Type B pancreatic cell (in vitro differentiated cells): Measurements from ENCODE around the gene MYO7A. TPM values are rescaled to one million over a fixed set of nuclear protein-coding genes. Genes with fewer than 3 reads are reported as not detected.

Source experiments
- DNase-seq: peaks from one replicate; pipeline ENCODE4 v3.0.0; 2021; ENCODE audit warnings: mixed read lengths; ENCODE audit not compliant: unreplicated experiment; ENCODE audit errors: extremely low spot score
- H3K27ac Mint-ChIP-seq: 2 replicates; pipeline ENCODE4 v1.8.0; 2021; ENCODE audit warnings: mild to moderate bottlenecking, mixed read lengths
- H3K27me3 Mint-ChIP-seq: 2 replicates; pipeline ENCODE4 v1.8.0; 2021; ENCODE audit warnings: mixed read lengths
- H3K36me3 Mint-ChIP-seq: 2 replicates; pipeline ENCODE4 v1.8.0; 2021; ENCODE audit warnings: mixed read lengths
- H3K4me1 Mint-ChIP-seq: one replicate; pipeline ENCODE4 v1.8.0; 2021; ENCODE audit warnings: mixed read lengths; ENCODE audit not compliant: unreplicated experiment
- H3K4me3 Mint-ChIP-seq: 2 replicates; pipeline ENCODE4 v1.8.0; 2021; ENCODE audit warnings: mild to moderate bottlenecking, mixed read lengths
- H3K9me3 Mint-ChIP-seq: 2 replicates; pipeline ENCODE4 v1.8.0; 2021; ENCODE audit warnings: mixed read lengths
- total RNA-seq: library from RNA; stranded (reverse); gene quantifications from 2 replicates; pipeline ENCODE4 v1.2.1, GENCODE V29; 2021; ENCODE audit warnings: low replicate concordance
- TF ChIP-seq, protein P1 (sequence below): fragments of 200-600 bp; sonication (generic); conservative IDR thresholded peaks from 2 replicates; pipeline ENCODE4 v1.5.0; 2021; ENCODE audit warnings: antibody characterized with exemption, mild to moderate bottlenecking

The MYO7A gene
- total RNA-seq, 1 donor from 2014 or later: 2.8 TPM

DNA sequence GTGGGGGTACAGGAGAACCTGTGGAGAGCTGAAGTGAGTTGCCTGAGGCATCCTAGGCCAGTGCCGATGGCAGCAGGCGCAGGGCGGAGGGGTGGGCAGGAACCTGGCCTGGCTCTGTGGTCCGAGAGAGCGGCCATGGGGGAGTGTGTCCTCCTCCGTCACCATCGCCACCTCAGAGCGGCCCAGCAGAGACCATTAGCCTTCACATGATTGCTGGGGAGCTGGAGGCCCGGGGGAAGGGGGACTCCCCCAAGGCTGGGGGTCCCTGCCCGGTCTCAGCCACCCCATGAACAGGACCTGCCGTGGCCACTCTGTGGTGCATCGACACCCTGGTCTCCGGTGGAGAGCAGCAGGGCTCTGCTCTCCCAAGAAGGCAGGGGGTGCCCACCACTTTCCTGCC, 21.3 kb upstream of the MYO7A start:
- no peaks in the 10 kb centered on the region for H3K36me3 Mint-ChIP-seq
- H3K9me3 Mint-ChIP-seq: no peaks in the 10 kb centered on the region
- TF ChIP-seq, protein P1, sequence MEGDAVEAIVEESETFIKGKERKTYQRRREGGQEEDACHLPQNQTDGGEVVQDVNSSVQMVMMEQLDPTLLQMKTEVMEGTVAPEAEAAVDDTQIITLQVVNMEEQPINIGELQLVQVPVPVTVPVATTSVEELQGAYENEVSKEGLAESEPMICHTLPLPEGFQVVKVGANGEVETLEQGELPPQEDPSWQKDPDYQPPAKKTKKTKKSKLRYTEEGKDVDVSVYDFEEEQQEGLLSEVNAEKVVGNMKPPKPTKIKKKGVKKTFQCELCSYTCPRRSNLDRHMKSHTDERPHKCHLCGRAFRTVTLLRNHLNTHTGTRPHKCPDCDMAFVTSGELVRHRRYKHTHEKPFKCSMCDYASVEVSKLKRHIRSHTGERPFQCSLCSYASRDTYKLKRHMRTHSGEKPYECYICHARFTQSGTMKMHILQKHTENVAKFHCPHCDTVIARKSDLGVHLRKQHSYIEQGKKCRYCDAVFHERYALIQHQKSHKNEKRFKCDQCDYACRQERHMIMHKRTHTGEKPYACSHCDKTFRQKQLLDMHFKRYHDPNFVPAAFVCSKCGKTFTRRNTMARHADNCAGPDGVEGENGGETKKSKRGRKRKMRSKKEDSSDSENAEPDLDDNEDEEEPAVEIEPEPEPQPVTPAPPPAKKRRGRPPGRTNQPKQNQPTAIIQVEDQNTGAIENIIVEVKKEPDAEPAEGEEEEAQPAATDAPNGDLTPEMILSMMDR: no peak
- H3K4me3 Mint-ChIP-seq: no peak overlapping the region
- DNase-seq: no peak
- H3K27me3 Mint-ChIP-seq: no peaks in the 10 kb centered on the region
- peaks cover 4% of the 10 kb centered on the region for H3K4me1 Mint-ChIP-seq
- H3K27ac Mint-ChIP-seq: no peak overlapping the region

DNA sequence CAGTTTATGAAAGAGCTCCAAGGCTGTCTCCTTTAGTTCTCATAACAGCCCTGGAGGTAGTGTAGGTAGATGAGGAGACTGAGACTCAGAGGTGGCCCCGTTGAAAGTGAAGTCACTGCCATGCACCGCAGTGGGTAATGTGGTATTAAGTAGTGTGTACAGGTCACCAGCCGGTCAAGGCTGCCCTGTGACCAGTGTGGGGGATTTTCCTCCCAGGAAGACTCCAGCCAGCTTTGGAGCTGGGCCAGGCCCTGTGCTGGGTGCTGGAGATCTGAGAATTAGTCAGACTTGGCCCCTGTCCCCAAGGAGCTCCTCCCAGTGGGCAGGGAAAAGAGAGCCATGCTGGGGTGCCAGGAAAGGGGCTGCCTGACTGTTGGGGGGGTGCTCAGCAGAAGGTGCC, 20.1 kb upstream of the MYO7A start:
- H3K36me3 Mint-ChIP-seq: no peaks in the 10 kb centered on the region
- peaks cover 4% of the 10 kb centered on the region for H3K4me1 Mint-ChIP-seq
- TF ChIP-seq, protein P1: no peak
- H3K27me3 Mint-ChIP-seq: no peaks in the 10 kb centered on the region
- no peak overlapping the region for H3K27ac Mint-ChIP-seq
- H3K4me3 Mint-ChIP-seq: no peak overlapping the region
- H3K9me3 Mint-ChIP-seq: no peaks in the 10 kb centered on the region
- no peak for DNase-seq

DNA sequence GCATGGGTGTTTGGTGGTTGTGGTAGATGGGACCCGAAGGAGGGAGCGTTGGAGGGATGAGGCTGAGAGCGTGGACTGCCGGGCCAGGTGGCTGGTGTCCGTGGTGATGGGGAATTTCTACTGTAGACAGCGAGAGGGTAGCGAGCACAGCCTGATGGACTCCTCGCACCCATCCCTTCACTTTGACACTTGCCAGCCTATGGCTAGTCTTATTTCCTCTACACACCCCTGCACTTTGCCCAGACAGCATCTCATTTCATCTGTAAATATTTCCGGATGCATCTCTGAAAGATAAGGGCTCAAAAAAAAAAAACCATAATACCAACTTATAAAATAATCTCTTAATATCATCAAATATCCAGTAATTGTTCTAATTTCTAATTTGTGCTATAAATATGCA, 19.6 kb upstream of the MYO7A start:
- TF ChIP-seq, protein P1: no peak
- no peak overlapping the region for H3K27ac Mint-ChIP-seq
- DNase-seq: no peak

DNA sequence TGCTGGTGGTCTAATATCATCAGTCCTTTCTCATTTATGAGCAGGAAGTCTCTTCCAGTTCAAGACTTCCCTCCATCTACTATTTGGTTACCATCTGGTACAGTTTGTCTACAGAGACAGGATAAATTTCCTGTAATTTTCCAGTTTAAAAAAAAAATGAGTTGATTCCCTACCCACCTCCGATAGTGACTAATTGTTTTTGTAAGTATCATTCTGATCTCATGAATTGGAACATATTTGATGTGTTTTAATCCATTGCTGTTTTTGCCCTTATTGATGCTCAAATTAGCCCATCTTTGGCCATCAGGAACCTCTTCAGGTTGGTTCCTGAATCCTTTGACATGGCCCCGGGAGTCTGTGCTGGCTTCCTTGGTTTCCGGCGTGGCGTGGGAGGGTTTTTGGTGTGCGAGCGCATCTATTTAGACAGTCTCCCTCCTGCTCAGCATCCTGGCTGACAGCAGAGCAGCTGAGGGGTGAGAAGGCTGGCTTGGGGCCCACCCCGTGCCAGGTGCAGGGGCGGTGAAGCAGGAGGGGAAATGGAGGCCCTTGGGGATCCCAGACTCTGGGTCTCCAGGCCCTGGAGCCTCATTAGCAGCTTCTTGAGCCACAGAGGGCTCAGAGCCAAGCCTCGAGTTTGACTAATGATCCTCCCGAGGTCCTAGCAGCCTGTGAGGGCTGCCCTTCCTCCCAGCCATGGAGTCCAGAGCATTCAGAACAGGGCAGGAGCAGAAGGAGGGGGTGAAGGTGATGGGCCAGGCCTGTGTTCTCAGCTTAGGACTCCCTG, 18.6 kb upstream of the MYO7A start:
- no peaks in the 10 kb centered on the region for H3K9me3 Mint-ChIP-seq
- H3K4me3 Mint-ChIP-seq: no peak overlapping the region
- no peaks in the 10 kb centered on the region for H3K36me3 Mint-ChIP-seq
- DNase-seq: no peak
- H3K27ac Mint-ChIP-seq: no peak overlapping the region
- TF ChIP-seq, protein P1: no peak
- H3K4me1 Mint-ChIP-seq: peaks cover 5% of the 10 kb centered on the region
- H3K27me3 Mint-ChIP-seq: no peaks in the 10 kb centered on the region

More for the DNA sequence above, 19.6 kb upstream of the MYO7A start:
- Mint-ChIP-seq H3K9me3 (no peaks in the 10 kb centered on the region), H3K36me3 (no peaks in the 10 kb centered on the region), H3K27me3 (no peaks in the 10 kb centered on the region), H3K4me3 (no peak overlapping the region), H3K4me1 (peaks cover 7% of the 10 kb centered on the region)

DNA sequence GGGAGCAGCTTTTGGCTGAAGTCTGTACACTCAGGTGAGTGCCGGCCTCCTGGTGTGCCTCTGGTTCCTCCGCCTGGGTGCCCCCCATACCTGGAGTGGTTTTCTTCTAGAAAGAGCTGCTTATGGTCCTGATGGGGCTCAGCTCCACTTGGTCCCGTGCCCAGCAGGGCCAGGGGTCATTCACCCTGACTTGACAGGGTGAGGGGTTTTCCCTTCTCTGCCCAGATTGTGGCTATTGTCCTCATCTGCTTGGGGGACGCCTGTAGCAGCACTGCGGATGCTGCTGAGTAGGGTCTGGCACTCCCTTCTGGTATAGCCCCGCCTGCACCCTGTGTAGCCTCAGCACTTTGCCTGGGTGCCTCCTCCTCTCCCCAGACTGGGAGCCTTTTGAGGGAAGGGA, 17.2 kb upstream of the MYO7A start:
- Mint-ChIP-seq H3K36me3 (no peaks in the 10 kb centered on the region), H3K4me3 (no peak overlapping the region), H3K27ac (no peak overlapping the region), H3K9me3 (no peaks in the 10 kb centered on the region), H3K27me3 (no peaks in the 10 kb centered on the region), H3K4me1 (peaks cover 5% of the 10 kb centered on the region)
- TF ChIP-seq, protein P1: no peak
- DNase-seq: no peak
